Retinal pigment epithelial cell (primary cell): ENCODE results near the gene NRM.
"Not testable (repeated sequence)": the region's sequence is repeated elsewhere in the genome, so short reads cannot be mapped to it uniquely, and the experiment has no call there.

ENCODE experiments used
- DNase-seq: peaks from one replicate; pipeline ENCODE4 v3.0.0-alpha.2; 2010; ENCODE audit warnings: low read depth
- H3K4me3 ChIP-seq: 2 replicates; pipeline ENCODE4 v1.5.1; 2011; ENCODE audit warnings: mild to moderate bottlenecking, low read length, control low read depth, moderate library complexity
- CTCF ChIP-seq: conservative IDR thresholded peaks from 2 replicates; pipeline ENCODE4 v1.5.1; 2011; ENCODE audit warnings: low read depth, low read length, control low read depth, inconsistent platforms

NRM gene

GRCh38 chr6:30722280-30723112, 31.7 kb upstream of the NRM start:
- peak; percentile 90 for TF ChIP-seq CTCF
- H3K4me3 ChIP-seq, result peak overlapping the region; percentile 90
- DNase-seq, result no peak

DNA sequence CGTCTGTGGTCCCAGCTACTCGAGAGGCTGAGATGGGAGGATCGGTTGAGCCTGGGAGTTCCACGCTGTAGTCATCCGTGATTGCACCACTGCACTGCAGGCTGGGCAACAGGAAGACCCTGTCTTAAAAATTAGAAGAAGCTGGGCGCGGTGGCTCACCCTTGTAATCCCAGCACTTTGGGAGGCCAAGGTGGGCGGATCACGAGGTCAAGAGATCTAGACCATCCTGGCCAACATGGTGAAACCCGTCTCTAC, 31.2 kb upstream of the NRM start:
- not testable (repeated sequence) for DNase-seq
- peak overlapping the region; percentile 90 for H3K4me3 ChIP-seq

DNA sequence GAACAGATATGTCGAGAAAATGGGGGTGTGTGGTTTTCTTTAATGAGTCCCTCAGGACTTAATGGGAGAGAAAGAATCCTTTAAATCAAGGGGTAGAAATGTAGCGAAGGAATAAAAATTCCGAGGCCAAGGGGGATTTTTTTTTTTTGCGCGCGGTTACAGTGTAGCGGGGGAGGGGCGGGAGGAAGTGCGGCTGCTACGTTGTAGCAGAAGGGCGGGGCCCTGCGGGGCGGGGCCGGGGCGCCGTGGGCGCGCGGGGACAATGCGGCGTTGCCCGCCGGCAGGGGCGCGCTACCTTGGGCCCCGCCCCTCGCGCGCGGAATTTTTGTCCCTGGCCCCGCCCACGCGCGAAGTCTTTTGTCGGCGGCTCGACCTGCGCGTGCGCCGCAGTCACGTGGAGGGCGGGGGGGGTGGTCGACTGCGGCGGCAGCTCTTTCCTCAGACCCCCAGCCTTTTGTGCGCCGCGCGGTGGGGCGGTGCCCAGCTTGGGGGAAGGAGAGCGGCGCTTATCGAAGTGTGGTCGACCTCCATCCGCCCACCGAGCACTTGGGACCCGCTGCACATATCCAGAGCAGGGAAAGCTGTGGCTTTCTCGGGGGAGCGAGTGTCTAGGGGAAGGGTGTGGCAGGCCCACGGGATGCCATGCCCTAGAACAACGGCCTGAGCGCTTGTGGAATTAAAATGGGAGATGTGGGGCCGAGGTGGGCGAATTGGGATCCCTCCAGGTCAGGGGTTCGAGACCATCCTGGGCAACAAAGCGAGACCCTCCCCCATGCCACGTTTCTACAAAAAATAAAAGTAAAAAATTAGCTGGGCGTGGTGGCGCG, 30.6 kb upstream of the NRM start:
- DNase-seq, result no peak
- peak overlapping the region; percentile 100 for H3K4me3 ChIP-seq
- no peak for TF ChIP-seq CTCF

DNA sequence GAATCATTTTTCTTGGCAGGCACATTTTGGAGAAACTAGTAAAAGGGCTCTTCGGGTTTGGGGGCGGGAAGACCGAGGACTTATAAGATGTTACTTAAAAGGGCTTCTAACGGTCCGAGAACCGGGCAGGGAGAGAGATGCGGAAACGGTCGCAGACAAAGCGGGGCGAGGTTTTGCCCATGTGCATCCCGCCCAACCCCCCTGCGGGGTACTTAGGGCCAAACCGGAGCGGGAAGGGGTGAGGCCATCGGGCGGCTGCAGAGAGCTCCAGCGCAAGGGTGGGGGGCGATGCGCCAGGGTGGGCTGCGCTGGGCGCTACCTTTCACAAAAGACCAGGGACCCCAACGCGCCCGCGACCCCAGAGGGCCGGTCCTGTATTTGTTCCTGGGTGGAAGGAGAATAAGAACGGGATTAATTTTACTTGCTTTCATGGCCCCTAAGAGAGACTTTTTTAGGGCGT, 30.0 kb upstream of the NRM start:
- no peak for DNase-seq
- peak overlapping the region; percentile 100 for H3K4me3 ChIP-seq
- no peak for TF ChIP-seq CTCF

DNA sequence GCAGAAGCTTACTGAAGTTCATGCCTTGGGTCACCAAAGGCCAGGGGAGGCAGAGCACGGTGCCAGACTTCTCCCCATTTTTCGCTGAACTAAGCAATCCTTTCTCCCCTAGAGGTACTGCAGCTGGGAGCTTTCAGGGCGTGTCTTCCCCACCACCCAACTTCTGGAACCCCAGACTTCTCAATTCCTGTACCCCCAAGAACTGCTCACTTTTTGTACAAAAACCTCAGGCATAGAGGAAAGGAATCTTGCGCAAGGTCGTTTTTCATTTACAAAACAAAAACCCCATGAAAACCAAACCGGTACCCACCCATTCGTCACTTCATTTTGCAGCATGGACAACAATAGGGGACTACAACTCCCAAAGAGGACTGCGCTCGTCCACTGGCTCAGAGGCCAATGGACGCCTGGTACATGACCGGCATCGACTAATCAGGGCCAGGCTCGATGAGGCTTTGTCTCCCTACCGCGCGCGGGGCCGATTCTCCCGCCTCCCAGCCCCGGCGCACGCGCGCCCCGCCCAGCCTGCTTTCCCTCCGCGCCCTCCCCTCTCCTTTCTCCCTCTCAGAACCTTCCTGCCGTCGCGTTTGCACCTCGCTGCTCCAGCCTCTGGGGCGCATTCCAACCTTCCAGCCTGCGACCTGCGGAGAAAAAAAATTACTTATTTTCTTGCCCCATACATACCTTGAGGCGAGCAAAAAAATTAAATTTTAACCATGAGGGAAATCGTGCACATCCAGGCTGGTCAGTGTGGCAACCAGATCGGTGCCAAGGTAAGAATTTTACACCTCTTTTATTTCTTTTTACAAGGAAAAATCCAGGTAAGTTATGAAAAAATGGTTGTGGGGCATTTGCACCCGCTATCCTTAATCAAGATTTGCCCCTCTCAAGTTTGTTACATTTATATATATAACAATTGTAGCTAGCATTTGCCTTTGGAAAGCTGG, 29.3 kb upstream of the NRM start, which contains the start of gene TUBB:
TUBB (plus strand) TSS at position 562 of the 947 bp plus-strand sequence; CDS start at position 717, 155 bp downstream.
- H3K4me3 ChIP-seq, result peak within 1 kb of the TSS; percentile 100
- DNase-seq, result peak; percentile 94
- TF ChIP-seq CTCF, result peak; percentile 9

GRCh38 chr6:30719356-30719755, 28.6 kb upstream of the NRM start:
- no peak for TF ChIP-seq CTCF
- DNase-seq, result no peak
- H3K4me3 ChIP-seq, result peak overlapping the region; percentile 100

- peak overlapping the region; percentile 57 for H3K4me3 ChIP-seq
- not testable (repeated sequence) for DNase-seq
Observed at GRCh38 chr6:30717845-30718720, 27.3 kb upstream of the NRM start.
